AG08395 (cell line): ENCODE measurements around the gene RASGRP4.
"Not testable (repeated sequence)": the region's sequence is repeated elsewhere in the genome, so short reads cannot be mapped to it uniquely, and the experiment has no call there.

ENCODE experiments used
- DNase-seq: peaks from one replicate; pipeline ENCODE4 v3.0.0; 2012; ENCODE audit warnings: mixed read lengths, low spot score

The RASGRP4 gene, protein sequence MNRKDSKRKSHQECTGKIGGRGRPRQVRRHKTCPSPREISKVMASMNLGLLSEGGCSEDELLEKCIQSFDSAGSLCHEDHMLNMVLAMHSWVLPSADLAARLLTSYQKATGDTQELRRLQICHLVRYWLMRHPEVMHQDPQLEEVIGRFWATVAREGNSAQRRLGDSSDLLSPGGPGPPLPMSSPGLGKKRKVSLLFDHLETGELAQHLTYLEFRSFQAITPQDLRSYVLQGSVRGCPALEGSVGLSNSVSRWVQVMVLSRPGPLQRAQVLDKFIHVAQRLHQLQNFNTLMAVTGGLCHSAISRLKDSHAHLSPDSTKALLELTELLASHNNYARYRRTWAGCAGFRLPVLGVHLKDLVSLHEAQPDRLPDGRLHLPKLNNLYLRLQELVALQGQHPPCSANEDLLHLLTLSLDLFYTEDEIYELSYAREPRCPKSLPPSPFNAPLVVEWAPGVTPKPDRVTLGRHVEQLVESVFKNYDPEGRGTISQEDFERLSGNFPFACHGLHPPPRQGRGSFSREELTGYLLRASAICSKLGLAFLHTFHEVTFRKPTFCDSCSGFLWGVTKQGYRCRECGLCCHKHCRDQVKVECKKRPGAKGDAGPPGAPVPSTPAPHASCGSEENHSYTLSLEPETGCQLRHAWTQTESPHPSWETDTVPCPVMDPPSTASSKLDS

DNA sequence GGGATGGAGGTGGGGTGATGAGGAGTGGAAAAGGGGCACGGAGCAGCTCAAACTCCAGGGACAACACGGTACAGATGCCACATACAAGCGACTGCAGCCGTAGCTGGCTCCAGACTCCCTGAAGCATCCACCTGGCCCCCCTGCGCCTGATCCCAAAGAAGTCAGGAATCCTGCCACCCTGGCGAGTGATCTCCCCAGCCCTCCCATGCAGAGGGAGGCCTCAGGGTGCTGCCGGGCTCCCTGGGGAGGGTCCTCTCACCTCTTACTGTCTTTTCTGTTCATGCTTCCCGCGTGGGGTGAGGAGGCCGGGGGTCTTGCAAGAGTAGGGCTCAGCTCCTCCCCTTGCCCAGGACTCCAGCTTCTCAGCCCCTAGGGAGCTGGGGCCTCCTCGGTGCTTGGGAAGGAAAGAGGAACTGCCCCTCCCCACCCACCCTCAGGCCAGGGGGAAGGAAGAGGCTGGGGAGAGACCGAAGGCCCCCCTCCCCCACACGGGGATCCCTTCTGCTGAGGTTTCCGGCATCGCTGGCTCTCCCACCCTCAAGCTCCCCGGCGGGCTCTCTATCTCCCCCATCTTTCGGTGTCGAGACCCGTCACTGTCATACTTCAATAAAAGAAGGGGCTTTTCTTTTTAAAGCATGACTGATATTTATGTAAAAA is at the start of gene RASGRP4:
Gene RASGRP4 (minus strand): TSS at position 410 of the 657 bp plus-strand sequence. CDS start 128 bp downstream, at position 282.
- DNase-seq, result no peak

DNA sequence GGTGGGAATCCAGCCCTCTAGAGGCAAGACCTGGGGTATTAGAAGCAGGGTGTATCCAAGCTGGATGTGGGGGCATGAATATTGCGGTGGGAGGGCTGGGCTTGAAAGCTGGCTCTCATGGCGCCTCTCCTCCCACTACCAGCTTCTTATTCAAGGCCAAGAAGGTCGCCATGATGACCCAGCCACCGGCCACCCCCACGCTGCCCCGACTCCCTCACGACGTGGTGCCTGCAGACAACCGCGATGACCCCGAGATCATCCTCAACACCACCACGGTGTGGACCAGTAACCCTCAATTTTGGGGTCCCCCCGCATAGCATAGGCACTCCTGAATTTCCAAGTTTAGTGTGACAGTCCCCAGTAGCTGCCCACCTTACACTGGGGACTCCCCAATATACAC is 49.2 kb upstream of the RASGRP4 start:
- no peak for DNase-seq

- no peak for DNase-seq
Observed at GRCh38 chr19:38473201-38473600, 47.2 kb upstream of the RASGRP4 start.

GRCh38 chr19:38472725-38473124 is 46.7 kb upstream of the RASGRP4 start:
- not testable (repeated sequence) for DNase-seq

GRCh38 chr19:38470788-38471480 is 44.9 kb upstream of the RASGRP4 start:
- DNase-seq, result no peak

DNA sequence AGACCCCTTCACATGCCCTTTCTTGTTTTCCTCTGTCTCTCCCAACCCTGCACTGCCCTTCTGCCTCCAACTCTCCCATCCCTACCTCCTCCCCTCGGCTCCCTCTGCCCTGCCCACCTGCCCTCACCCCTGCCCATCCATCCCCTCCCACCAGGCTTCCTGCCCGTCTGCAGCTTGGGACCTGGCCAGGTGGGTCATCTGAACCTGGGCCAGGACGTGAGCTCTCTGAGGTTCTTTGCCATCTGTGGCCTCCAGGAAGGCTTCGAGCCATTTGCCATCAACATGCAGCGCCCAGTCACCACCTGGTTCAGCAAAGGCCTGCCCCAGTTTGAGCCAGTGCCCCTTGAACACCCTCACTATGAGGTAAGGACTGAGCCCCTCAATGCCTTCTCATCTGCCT is 43.1 kb upstream of the RASGRP4 start:
- no peak for DNase-seq

GRCh38 chr19:38467541-38468525 is 41.8 kb upstream of the RASGRP4 start:
- no peak for DNase-seq

DNA sequence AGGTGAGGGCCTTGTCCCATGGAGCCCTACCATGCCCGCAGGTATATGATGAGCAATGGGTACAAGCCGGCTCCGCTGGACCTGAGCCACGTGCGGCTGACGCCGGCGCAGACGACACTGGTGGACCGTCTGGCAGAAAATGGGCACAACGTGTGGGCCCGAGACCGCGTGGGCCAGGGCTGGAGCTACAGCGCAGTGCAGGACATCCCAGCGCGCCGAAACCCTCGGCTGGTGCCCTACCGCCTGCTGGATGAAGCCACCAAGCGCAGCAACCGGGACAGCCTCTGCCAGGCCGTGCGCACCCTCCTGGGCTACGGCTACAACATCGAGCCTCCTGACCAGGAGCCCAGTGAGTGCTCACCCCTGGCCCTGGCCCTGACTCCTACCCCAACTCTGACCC is 40.0 kb upstream of the RASGRP4 start:
- DNase-seq, result no peak

DNA sequence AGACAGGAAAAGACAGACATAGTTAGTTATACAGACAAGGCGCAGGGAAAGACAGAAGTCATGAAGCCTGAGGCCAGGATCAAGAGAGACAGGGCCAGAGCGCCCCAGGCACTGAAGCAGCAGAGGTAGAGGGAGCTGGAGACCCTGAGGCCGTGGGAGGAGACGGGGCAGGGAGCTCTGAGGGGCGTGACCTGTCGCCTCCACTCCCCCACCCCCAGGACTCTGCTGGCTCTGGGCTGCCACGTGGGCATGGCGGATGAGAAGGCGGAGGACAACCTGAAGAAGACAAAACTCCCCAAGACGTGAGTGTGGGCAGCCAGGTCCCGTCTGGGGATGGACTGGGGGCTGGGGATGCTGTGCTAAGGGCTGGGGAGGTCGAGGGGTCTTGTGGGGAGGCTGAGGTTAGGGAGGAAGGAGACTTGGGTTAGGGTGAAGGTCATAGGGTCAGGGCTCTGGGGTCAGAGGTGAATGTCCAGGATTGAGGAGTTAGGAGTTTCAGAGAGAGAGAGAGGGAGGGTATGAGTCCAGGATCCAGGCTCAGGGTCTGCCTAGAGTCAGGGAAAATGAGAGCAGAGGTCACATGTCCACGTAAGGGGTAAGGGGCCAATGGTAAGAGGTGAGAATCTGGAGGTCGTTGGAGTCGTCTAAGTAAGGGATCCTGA is 38.5 kb upstream of the RASGRP4 start:
- DNase-seq, result no peak

DNA sequence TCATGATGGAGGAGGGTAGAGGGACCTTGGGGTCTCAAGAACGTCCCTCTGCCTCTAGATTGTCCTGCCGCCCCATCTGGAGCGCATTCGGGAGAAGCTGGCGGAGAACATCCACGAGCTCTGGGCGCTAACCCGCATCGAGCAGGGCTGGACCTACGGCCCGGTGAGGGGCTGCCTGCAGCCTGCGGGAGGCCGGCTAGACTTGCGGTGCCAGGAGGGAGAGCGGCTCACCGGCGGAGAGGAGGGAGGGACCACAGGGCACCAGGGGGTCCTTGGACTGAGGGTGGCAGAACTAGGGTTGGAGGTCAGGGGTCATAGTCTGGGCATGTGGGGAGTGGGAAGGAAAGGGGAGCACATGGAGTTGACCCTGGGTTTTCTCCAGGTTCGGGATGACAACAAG is 37.3 kb upstream of the RASGRP4 start:
- no peak for DNase-seq

- no peak for DNase-seq
Observed at GRCh38 chr19:38458991-38459390, 33.0 kb upstream of the RASGRP4 start.

DNA sequence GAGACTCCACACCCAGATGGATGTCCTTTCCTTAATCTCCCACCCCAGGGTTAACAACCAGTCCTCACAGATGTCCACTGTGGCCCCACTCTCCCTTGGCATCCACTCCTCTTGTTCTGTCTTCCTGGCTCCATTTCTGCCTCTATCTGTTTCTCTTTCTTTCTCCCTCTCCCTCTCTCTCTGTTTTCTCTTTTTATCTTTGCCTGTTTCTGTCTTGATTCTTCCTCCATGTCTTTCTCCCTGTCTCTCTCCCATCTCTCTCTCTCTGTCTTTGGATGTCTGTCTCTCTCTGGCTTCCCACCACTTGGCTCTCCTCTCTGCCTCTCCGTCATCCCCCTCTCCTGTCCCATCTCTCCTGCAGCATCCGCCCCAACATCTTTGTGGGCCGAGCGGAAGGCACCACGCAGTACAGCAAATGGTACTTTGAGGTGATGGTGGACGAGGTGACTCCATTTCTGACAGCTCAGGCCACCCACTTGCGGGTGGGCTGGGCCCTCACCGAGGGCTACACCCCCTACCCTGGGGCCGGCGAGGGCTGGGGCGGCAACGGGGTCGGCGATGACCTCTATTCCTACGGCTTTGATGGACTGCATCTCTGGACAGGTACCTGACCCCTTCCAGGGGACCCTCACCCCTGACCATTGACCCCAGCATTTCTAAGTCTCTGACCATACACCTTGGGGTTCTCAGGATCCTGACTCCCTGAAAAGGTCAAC is 31.8 kb upstream of the RASGRP4 start:
- no peak for DNase-seq

- DNase-seq, result no peak
Observed at GRCh38 chr19:38457202-38457601, 31.2 kb upstream of the RASGRP4 start.

DNA sequence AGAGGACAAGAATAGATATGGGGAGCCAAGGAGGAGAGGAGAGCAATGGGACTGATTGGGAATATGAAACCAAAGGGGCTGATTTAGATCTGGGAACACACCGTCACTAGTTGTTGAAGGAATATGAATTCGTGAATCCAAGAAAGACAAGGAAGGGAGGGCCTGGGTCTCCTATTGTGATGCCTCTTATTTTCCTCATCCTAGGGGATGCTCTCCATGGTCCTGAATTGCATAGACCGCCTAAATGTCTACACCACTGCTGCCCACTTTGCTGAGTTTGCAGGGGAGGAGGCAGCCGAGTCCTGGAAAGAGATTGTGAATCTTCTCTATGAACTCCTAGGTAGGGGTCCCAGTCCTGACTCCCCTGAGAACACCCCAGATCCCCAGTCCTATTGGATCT is 29.0 kb upstream of the RASGRP4 start:
- DNase-seq, result no peak

DNA sequence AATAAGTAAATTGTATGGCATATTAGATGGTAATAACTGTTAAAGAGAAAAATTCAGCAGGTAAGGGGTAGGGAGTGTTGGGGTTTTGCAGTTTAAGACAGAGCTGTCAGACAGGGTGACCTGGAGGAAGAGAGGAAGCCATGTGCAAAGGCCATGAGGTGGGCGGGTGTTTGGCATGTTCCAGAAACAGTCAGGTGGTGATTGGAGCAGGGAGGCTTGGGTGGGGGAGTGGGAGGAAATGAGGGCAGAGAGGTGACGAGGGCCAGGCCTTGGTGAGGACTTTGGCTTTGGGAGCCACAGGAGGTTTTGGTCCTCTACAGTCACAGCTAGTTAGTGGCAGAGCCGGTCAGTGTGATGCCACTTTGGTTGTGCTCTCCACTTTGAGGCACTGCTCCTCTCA is 27.6 kb upstream of the RASGRP4 start:
- no peak for DNase-seq

- DNase-seq, result no peak
Observed at GRCh38 chr19:38452430-38453366, 26.7 kb upstream of the RASGRP4 start.

- DNase-seq, result no peak
Observed at GRCh38 chr19:38451629-38452028, 25.6 kb upstream of the RASGRP4 start.

DNA sequence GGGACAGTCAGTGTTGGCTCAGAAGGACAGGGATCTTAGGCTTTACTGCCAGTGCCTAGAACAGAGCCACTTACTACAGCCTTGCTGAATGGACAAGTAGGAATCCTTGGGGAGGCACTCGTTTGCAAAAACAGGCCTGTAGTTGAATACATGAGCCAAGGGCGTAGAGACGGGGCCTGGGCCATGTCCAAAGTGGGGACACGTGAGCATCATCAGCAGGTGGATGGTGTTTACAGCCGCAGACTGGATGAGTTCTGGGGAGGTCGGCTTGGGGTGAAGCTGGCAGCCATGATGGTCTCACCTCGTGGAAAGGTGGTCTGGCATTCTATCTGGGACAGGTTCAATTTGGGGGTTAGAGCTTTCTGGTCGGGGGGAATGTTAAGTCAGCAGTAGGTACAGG is 25.0 kb upstream of the RASGRP4 start:
- DNase-seq, result no peak

GRCh38 chr19:38449518-38449917 is 23.5 kb upstream of the RASGRP4 start:
- no peak for DNase-seq
